PC-9 (cell line): Measurements from ENCODE around the gene FOXN3.

Experiments
- EZH2 ChIP-seq: fragments of 200-600 bp; sonication (generic); IDR thresholded peaks from 2 replicates; pipeline ENCODE4 v1.8.0; 2017; ENCODE audit warnings: antibody characterized with exemption, low read depth
- TF ChIP-seq, protein P1 (sequence below): fragments of 200-600 bp; sonication (generic); conservative IDR thresholded peaks from 2 replicates; pipeline ENCODE4 v1.6.1; 2017; ENCODE audit warnings: mixed run types, antibody characterized with exemption, mild to moderate bottlenecking, moderate library complexity

DNA sequence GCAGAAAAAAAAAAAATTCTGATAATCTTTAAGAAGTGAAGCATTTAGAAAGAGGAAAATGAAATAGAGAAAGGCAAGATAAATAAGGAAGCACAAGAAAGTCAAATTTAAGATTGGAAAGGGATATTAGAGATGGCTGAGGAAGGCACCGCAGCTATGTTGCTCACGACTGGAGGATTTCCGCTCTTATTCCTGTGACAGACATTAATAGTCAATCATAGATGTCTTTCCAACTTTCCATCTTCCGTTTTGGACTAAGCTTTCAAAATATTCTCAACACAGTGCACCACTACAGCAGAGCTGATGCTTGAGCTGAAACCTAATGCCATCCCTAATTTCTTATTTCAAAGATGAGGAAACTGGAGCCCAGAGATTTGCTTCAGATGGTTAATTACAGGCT, 290.6 kb downstream of the FOXN3 start:
- TF ChIP-seq, protein P1, sequence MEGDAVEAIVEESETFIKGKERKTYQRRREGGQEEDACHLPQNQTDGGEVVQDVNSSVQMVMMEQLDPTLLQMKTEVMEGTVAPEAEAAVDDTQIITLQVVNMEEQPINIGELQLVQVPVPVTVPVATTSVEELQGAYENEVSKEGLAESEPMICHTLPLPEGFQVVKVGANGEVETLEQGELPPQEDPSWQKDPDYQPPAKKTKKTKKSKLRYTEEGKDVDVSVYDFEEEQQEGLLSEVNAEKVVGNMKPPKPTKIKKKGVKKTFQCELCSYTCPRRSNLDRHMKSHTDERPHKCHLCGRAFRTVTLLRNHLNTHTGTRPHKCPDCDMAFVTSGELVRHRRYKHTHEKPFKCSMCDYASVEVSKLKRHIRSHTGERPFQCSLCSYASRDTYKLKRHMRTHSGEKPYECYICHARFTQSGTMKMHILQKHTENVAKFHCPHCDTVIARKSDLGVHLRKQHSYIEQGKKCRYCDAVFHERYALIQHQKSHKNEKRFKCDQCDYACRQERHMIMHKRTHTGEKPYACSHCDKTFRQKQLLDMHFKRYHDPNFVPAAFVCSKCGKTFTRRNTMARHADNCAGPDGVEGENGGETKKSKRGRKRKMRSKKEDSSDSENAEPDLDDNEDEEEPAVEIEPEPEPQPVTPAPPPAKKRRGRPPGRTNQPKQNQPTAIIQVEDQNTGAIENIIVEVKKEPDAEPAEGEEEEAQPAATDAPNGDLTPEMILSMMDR: no peak
- TF ChIP-seq EZH2: no peak
